Activated gamma-delta T cell (primary cell): ENCODE data around the gene AGMAT.
"Not testable (repeated sequence)": the region's sequence is repeated elsewhere in the genome, so short reads cannot be mapped to it uniquely, and the experiment has no call there.

Source experiments
- DNase-seq: peaks from one replicate; lab custom pipeline; 2025; lab: John Stamatoyannopoulos, UW

The AGMAT gene

GRCh38 chr1:15616373-15617172 is 31.7 kb upstream of the AGMAT start:
- DNase-seq = no peak

GRCh38 chr1:15610167-15610566 is 25.3 kb upstream of the AGMAT start:
- DNase-seq = no peak

- no peak for DNase-seq
These were observed 24.8 kb upstream of the AGMAT start for GRCh38 chr1:15609631-15610030.

DNA sequence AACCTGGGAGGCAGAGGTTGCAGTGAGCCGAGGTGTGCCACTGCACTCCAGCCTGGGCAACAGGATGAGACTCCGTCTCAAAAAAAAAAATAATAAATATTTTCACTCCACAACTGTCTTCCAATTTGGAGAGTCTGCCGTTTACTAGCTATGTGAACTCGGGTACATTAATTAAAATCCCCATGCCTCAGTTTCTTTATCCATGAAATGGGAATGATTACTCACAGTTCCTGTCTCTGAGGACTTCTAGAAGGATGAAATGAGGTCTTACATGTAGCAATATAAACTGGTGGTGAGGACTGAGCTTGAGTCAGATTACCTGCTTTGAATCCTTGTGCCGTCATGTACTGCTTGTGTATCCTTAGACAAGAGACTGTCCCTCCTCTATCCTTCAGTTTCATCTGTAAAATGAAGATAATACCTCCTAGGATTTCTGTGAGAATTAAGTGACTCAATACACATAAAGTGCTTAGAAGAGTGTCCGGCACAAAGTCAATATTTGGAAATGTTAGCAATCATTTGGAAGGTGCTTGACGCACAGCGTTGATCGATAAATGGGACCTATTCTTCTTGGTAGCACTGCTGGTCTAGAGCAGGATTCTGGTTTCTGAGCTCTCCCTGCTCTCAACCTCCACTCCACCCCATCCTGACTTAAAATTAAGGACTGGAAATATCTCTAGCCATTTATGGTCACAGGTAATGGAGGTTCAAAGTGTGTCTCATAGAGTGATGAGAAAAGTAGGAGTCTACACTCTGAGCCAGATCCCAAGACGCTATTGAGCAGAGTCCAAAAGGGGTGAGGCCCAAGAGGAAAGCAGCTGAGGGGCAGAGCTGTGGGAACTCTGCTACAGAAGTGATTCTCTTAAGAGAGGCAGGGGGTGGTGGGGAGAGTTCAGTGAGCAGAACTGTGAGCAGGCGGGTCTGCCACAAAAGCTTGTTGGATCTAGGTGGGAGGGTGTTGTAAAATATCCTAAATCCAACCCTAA is 20.8 kb upstream of the AGMAT start:
- no peak for DNase-seq

- DNase-seq = not testable (repeated sequence)
These were observed 19.5 kb upstream of the AGMAT start for GRCh38 chr1:15604400-15604799.

GRCh38 chr1:15603966-15604282 is 19.1 kb upstream of the AGMAT start:
- not testable (repeated sequence) for DNase-seq

- DNase-seq = peak; percentile 78
These were observed 18.5 kb upstream of the AGMAT start for GRCh38 chr1:15603050-15603965.

GRCh38 chr1:15598436-15598835 is 13.6 kb upstream of the AGMAT start:
- DNase-seq = no peak

DNA sequence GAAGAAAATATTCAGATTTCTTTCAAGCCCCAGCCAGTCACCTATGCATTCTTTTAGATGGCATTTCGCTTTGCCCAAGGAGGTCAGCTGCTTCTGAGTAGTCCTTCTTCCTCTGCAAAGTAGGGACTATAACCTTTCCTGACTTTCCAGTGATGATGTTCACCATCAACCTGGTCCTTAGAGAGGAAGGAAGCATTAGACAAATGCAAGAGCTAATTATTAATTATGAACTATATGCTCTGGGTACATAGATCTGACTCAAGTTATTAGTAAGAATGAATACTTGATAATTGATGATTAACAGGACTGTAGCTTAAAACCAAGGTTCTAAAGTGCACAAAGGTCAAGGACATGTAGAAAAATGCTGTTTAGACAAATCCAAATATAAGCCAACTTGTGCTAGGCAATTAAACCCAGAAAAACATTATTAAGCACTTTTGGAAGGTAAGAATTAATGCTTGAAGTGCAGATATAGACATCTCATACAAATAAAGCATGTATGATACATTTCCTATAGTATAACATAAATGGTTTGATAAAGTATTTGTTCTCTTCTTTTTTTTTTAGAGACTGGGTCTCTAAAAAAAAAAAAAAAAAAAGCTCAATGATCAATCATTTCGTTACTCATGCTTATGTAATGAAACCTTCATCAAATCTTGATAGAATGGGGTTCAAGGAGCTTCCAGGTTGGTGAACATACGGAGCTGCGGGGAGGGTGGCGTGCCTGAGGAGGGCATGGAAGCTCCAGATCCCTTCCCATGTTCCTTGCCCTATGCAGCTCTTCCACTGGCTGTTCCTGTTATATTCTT is 11.2 kb upstream of the AGMAT start:
- DNase-seq = no peak

DNA sequence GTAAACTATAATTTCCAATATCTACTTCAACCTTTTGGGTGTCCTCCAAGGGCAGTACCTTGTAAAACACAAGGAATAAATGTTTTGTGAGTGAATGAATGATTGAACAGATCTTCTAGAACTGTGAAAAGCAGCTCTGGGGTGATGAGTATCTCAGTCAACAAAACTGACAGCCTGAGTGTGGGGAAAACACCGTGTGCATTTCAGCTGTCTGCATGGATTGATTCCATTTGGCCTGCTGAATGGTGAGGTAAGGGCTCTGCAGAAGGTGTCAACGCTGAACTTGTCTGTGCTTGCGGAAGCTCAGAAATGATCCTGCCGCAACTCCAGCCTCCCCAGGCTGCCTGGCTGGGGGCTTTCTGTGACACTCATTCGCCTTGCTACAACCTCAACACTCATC is 7.4 kb upstream of the AGMAT start:
- no peak for DNase-seq

DNA sequence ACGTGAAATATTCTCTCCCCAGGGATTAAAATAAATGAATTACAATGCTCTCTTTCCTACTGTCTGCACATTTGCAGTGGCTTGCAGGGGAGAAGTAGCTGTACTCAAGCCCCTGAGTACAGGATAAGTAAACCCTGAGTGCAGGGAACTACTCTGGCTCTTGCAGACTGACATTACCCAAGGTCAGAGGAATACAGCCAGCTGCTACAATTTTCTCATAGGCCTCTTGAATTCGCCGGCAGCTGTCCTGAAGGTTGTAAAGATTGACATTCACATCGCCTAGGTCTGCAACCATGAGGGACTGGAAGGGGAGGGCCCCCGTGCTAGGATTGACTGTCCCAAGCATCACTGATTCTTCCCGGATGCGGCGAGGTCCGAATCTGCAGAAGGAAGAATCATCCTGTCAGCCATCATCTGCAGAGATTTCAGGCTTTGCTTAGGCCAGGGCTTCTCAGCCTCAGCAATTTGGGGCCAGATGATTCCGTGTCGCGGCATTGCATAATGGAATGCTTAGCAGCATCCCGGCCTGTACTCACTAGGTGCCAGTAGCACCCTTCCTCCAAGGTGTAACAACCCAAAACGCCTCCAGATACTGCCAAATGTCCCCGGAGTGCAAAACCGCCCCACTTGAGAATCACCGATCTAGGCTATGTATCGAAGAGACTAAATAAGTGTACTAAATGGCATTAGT is 1.7 kb downstream of the AGMAT start:
- DNase-seq = no peak

GRCh38 chr1:15579683-15580047 is 5.2 kb downstream of the AGMAT start:
- no peak for DNase-seq

GRCh38 chr1:15578921-15579682 is 5.7 kb downstream of the AGMAT start:
- no peak for DNase-seq

DNA sequence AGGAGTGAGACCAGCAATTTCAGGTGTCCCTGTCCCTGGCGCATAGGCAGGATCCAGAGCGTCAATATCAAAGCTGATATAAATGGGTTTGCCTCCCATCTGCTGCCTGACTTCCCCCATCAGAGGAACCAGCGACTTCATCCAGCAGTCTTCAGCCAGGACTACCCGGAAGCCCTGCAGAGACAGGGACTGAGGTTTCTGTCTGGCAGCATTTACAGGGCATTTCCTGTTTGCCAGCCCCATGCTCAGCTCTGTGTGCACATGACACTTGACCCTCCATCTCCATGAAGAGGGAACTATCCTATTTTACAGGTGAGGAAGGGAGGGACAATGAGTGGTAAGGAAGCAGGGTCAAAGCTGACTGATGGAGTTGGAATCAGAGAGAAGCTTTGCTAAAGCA is 7.2 kb downstream of the AGMAT start:
- no peak for DNase-seq

DNA sequence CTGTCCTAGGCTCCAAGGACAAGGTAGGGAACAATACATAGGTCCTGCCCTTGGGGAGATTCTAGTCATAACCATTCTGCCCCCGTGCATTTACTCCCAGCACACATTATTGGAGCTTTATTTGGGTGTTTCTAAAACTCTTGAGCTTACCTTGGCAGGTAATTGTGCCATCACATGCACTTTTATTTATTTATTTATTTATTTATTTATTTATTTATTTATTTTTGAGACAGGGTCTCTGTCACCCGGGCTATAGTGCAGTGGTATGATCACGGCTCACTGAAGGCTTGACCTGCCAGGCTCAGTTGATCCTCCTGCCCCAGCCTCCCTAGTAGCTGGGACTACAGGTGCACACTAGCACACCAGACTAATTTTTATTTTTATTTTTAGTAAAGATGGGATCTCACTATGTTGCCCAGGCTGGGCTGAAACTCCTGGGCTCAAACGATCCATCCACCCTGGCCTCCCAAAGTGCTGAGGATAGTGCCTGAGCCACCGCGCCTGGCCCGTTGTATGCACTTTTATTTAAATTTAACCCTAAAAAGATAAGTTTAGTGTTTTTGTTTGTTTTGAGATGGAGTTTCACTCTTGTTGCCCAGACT is 9.2 kb downstream of the AGMAT start:
- no peak for DNase-seq

- no peak for DNase-seq
These were observed 10.1 kb downstream of the AGMAT start for GRCh38 chr1:15574741-15575140.

GRCh38 chr1:15573477-15573876 is 11.4 kb downstream of the AGMAT start:
- no peak for DNase-seq

DNA sequence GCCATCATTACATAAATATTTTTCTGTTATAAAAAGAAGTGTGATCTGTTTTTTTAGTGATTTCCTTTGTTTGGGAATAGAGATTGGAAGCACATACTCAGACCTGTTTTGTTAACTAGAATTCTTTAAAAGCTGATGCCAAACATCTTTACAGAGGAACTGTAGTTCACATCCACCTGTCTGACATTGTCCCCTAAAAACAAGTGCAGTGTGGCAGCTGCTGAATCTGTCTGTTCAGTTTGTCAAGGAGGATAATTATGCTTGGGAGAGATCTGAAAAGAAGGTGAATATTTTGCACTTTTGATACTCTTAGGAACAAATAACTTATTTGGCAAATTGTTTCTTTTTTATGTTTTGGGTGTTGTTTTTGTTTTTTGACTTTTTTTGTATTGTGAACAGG is 13.6 kb downstream of the AGMAT start:
- DNase-seq = no peak

DNA sequence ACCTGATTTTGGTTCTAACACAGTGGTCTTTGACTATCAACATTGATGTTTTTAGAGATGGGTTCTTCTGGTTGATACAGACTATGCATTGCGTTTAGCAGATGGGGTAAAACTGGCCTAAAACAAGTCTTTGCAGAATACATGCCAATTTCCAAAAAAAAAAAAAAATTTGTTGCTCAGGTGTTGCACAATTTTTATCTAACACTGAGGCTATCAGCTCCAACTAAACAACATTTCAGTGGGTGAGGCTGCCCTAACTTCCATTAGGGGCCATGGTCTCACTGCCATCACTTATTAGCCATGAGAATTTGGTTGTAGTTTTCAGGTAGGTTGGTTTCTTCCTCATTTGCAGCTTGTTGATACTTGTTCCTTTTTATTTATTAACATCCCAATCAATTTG is 14.0 kb downstream of the AGMAT start:
- no peak for DNase-seq
